HS-5 (cell line): Measurements from ENCODE around the gene TRAF3IP1.
"Not testable (repeated sequence)": the region's sequence is repeated elsewhere in the genome, so short reads cannot be mapped to it uniquely, and the experiment has no call there.

Experiments used
- DNase-seq: peaks from one replicate; pipeline ENCODE4 v3.0.0-alpha.2; 2012; ENCODE audit warnings: low read depth

TRAF3IP1 gene

DNA sequence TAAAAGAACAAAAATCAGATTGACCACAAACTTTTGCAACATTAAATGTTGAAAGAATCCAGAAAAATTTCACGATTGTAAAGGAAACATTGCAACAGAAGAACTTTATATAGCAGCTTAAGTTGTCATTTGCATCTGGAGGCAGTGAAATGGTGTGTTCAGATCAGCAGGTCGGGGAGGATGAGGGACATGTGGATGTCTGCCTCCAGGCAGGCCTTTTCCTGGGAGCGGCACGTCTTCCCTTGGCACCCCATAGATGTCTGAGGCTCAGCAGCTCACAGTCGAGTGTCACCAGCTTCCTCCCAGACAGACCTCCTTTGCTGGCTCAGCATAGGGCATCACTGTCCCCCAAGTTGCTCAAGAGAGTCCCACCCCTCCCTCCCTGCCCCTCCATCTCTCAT lies 62.1 kb downstream of the TRAF3IP1 start:
- DNase-seq = no peak

DNA sequence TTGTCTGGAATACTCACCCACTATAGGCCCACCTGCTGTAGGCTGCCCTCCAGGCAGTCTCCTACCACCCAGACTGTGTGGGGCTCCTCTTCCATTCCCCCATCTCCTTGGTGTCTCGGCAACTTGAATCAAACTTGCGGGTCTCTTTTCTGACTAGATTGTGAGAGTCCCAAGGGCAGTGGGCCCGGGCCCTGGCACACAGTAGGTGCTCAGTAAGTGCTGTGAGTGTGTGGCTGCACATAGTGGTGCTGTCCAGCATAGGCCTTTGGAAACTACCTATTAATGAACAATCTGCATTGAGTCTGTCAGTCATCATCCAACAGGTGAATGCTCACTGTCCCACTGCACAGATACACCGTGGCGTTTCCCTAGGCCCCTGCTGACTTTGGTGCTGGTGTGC lies 62.8 kb downstream of the TRAF3IP1 start:
- no peak for DNase-seq

DNA sequence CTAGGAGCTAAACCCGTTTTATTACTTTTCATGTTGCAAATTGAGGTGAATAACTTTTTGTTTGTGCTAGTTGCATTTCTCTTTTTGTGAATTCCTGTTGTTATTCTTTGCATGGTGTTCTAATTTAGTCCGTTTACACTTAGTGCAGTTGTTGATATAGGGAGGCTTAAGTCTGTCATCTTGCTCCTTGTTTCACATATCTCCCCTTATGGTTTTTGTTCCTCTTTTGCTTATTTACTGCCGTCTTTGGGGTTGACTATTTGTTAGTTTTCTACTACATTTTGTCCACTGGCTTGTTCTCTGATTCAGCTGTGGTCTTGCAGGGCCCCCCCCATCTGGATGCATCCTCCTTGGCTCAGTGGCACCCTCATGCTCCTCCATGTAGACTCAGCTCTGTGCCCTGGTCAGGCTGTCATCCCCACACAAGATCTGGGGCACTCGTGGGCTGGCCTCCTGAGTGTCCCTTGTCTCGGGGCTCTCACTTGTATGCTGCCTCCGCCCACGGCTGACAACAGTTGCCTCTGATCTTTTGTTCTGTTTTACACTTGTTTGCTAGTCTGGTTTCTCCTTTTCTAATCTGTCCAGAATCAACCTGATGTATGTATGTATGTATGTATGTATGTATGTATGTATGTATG lies 63.5 kb downstream of the TRAF3IP1 start:
- no peak for DNase-seq

DNA sequence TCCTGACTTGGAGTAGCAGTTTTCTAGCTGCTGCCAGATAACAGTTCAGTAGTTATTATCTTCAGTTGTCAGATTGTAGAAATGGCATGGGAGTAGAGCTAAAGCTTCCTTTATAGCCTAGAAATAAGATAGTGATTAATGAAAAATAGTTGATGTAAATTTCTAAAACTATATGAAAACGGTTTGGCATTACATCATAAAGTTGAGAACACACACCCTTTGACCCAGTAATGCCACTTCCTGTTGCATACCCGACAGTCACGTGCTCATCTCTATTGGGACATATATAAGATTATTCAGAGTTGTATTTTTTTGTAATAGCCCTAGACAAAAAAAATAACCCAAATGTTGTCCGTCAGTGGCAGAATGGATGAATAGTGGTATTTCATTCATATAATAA lies 67.0 kb downstream of the TRAF3IP1 start:
- no peak for DNase-seq

DNA sequence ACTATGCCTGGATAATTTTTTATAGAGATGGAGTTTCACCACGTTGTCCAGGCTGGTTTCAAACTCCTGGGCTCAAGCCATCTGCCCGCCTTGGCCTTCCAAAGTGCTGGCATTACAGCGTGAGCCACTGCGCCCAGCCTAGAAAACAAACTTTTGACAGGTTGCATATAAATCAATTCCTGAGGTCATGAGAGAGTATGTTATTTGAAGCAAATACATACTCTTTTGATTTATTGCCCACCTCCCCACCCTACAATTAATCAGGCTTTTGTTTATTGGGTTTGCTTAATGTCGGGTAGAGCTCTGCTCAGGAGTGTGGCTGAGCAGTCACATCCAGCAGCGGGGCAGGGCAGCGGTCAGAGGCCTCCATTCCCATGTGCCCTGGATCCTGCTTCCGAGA lies 68.5 kb downstream of the TRAF3IP1 start:
- no peak for DNase-seq

DNA sequence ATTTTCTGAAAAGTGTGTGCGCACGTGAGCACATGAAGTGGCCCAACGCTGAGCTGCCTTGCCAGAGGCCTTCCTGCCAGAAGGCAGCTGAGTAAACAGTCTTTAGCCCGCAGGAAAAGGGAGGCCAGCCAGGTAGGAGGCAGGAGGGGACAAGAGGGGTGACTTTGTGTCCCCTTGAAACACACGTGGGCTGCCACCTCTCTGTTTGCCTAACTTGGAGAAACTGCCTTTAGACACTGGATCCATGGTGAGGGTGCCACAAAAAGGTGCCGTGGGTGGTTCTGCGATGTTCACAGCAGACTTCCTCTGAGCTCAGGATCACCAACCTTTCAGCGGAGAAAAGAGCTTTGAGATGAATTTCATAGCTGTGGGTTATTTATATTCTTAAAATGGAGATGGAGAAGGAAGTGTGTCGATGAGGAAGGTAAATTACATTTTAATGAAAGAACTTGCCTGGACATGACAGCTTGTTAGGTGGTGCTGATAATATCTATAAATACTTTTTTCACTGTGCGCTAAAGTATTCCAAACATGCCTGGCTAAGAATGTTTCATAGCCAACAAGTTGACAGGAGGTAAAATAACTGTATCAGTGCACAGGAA lies 69.8 kb downstream of the TRAF3IP1 start:
- DNase-seq = no peak

DNA sequence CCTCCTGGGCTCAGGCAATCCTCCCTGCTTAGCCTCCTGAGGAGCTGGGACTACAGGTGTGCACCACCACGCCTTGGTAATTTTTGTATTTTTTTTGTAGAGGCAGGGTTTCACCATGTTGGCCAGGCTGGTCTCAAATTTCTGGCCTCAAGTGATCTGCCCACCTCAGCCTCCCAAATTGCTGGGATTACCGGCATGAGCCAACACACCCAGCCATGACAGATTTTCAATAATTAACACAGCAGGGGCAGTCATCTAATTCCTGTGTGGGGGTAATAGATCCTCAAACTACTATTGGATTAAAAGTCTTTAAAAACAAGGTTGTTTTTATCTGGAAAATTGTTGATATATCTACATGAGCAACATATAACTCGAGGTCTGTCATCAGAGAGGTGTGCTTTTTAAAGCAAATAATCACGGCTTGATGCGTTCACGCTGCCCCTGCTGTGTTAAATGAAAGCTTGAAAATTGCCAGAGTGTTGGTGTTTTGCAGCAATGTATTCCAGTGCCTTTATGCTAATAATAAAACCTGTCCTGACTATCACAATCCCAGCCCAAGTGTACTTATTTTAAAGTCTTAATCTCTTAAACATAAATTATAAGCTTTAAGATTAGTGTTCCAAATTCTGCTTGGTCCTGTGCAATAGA lies 70.8 kb downstream of the TRAF3IP1 start:
- no peak for DNase-seq

DNA sequence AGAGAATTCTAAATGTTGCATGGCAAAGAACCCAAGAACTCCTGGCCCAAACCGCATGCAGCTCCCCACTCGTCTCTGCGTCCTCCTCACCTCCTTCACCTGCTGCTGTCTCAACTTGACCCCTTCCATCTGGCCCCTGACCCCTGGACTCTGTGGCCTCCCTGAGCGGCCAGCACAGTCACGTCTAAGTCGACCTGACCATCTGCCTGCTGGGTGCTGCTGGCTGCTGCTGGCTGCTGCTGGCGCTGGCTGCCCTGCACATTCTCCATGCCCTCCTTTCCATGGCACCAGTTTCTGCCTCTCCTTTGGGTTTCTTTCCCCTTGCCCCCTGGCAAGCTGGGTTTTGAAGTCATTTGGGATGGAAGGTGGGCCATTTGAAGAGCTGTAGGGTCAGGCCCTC lies 76.3 kb downstream of the TRAF3IP1 start:
- DNase-seq = no peak

DNA sequence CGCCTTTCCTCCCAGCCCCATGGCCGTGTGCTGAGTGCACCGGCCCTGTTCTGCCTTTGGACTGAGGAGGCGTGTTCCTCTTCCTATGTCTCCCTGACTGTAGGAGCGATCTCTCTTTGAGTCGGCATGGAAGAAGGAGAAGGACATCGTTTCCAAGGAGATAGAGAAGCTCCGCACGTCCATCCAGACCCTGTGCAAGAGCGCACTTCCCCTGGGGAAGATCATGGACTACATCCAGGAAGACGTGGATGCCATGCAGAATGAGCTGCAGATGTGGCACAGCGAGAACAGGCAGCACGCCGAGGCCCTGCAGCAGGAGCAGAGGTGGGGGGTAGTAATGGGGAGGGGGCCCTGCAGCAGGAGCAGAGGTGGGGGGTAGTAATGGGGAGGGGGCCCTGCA lies 77.0 kb downstream of the TRAF3IP1 start:
- no peak for DNase-seq

DNA sequence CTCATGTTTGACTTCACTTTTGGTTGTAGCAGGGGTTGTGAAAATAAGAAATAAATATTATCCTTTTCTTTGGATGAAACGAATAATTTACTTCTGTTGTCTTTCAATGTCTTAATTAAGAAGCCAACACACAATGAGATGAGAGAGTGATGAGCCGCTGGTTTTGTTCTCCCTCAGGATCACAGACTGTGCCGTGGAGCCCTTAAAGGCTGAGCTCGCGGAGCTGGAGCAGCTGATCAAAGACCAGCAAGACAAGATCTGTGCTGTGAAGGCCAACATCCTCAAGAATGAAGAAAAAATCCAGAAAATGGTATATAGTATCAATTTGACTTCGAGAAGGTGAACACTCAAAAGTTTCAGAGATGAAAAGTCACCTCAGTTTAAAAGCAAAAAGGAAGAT lies 78.3 kb downstream of the TRAF3IP1 start:
- no peak for DNase-seq

DNA sequence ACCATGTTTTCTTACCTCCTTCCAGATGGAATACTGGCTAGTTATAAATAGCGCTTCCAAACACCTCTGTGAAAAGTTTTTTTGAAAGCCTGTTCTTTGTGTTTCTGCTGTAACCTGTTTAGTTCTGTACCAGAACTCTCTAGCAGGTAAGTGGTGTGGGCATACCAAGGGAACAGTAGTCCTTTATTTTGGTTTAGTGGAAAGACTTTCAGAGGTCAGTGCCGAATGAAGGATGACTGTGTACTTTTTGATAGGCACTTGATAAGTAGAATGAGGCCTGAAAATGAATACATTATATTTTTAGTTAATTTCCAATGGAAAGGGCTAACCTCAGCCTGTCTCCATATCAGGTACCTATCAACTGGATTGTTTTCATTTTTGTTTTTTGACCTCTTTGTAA lies 78.8 kb downstream of the TRAF3IP1 start:
- DNase-seq = no peak

DNA sequence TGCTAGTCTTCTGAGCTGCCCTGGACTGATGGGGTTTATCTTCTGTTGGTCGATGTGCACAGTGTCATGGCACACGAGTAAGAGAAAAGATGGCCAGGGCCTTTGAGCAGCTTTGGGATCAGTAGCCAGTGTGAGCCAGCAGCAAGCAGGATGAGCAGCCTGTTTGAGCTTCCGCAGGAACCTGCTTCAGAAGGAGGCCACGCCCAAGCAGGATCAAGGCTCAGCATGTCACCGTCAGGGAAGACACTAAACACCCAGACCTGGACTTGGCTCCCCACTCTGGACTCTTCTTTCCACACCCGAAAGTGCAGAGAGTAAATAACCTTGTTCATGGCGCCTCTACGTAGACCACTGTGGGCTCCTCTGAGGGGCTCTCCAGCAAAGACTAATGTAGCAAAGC lies 81.2 kb downstream of the TRAF3IP1 start:
- DNase-seq = no peak

DNA sequence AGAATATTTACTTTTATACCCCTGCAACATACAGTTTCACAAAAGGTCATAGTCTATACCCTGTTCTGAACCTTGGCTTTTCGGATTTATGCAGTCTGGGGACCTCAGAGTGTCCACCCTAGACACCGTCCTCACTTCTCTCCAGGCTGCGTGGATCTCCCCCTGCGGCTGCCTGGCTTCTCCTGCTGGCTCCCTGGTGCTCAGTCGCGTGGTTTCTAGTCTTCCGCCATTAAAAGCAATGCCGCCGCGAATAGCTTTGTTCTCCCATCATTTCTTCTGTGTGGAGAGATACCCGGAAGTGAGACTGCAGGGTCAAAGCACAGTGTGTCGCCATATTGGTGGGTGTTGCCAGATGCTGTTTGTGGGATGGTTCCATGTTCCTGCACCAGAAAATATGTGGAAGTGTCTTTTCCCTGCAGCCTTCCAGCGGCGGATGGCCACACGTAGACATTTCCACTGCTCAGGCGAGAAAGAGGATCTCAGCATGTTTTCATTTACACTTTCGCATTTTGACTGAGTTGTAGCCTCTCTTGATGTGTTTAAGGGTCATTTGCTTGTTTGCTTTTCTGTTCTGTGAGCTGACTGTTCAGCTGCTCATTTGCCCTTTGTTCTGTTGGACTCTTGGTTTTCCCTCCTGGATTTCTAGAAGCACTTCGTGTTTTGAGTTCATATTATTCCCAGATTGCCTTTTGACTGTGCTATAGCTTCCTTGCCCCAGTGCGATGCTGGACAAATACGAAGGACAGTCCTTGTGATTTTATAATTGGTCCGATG lies 83.5 kb downstream of the TRAF3IP1 start:
- DNase-seq = no peak

DNA sequence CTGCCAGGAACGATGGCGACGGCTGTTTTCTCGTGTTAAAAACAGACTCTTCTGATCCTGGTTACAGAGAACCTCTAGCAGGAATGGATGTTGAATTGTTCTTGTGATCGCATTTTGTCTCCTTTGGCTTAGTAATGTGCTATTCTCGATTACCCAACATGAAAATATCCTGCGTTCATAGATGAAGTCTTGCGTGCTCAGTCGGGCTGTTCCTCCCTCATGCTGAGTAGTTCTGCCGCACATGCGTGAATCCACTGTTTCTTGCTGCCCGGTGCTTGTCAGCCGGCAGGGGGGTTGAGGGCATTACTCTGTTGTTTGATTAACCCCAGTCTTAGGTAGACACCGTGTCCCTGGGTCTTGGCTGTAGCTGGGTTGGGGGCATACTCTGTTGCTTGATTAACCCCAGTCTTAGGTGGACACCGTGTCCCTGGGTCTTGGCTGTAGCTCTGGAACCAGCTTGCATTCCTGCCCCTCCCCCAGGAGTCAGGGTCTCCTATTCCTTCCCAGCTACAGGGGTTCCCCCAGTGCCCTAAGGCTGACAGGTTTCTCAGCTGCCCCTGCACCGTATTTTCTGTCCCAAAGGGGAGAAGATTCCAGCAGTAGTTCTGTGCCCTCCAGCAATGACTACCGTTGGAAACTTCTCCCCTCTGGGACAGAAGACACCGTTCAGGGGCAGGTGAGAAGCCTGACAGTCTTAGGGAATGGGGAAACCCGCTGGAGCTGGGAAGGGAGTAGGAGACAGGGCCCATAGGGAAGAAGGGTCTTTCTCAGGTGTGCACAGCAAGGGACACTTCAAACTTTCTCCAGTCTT lies 84.3 kb downstream of the TRAF3IP1 start:
- DNase-seq = no peak

DNA sequence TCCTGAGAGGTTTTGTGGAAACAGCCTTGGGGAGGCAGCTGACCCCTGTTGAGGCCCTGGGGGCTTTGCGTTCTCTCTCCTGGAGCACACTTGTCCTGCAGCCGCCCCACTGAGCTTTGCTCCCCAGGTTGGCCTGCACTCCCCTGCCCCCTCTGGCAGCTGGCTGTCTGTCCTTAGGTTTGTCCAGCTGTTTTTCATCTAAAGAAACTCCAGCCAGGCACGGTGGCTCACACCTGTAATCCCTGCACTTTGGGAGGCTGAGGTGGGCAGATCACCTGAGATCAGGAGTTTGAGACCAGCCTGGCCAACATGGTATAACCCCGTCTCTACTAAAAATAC lies 84.9 kb downstream of the TRAF3IP1 start:
- not testable (repeated sequence) for DNase-seq

DNA sequence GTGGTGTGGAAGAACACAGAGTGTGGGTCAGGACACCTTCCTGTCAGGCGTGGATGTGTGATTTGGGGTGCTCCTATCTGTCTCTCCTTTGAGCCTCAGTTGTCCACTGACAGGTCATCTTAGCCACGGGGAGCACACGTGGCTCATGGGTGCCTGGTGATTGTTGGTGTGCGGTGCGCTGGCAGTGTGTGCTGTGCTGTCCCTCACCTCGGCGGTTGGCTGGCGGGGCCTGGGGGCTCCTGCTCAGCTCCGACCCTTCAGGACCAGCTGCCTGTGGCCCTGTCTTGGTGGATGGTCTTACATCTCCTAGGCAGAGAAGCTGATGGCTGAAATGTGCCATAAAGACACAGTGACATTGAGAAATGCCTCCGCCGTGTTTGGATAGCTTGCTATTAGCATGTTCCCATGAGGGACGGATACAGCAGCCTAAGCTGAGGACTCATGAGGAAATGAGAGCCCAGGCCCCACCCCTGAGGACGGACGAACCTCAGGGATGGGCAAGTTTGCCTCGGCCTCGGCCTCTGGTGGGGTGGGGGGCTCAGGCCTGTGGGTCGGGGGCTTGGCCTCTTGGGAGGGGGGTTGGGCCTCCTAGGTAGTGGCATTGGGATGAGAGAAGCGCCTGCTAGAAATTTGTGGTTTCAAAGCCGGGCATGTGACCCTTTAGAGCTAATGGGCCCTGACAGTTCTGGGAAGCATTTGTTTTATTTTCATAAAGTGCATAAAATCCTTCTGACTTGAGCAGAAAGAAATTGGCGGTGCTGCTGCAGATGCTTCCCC lies 86.1 kb downstream of the TRAF3IP1 start:
- no peak for DNase-seq

DNA sequence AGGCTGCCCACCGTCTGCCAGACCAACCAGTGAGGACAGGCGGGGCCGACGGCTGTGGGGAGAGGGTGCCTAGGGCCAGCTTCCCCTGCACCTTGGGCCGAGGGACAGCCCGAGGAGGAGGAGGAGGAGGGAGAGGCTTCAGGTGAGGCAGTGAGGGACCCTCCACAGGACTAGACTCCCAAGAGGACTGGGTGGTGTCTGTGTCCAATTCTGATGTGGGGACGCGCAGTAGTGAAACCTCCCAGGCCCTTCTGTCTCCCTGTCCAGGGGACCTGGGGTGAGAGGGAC lies 86.6 kb downstream of the TRAF3IP1 start:
- no peak for DNase-seq

DNA sequence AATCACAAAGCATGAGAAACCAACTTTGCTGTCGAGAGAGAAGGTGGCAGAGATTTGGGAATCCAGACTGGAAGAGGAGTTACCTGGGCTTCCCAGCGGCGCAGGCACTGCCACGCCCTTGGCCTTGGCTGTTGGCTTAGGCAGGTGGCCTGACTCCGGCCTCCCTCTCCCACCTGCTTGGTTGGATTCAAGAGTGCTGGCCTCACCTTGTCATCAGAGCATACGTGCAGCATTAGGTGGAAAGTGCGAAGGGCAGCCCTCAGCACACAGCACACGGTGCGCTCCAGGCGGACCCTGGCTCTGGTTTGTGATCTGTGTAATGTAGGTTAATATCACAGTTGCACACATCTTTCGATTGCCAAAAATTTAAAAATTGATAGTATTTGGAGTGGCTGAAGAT lies 87.2 kb downstream of the TRAF3IP1 start:
- DNase-seq = no peak

DNA sequence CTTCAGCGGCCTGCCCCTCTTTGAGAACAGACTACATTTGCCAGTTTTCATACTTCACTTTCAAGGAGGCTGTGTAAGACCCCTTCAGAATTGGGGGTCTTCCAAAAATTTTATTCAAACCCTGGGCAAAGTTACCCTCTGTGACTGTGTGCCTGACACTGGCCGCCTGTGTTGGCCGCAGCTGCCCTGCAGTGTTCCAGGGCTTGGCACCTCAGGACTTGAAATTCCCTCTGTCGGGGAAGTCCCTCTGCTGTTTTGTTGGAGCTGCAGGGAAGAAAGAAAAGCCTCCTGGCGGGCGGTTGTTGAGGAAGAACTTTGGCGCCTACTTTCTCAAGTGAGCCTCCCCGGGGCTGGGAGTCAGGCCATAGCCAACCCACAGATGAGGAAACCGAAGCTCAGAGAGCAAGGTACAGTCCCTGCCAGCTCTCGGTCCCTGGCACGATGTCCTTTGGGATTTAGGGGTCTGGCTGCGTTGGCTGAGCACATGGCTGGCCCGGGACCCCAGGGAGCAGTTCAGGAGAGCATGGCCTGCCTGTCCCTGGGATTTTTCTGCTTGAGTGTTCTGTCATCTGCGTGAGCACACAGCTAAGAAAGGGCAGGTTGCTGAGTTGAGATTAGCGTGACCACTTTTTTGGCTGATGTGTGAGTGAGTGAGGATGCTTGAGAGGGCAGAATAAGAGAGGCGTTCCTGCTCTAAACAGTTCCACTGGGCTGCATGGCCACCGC lies 88.5 kb downstream of the TRAF3IP1 start:
- no peak for DNase-seq

DNA sequence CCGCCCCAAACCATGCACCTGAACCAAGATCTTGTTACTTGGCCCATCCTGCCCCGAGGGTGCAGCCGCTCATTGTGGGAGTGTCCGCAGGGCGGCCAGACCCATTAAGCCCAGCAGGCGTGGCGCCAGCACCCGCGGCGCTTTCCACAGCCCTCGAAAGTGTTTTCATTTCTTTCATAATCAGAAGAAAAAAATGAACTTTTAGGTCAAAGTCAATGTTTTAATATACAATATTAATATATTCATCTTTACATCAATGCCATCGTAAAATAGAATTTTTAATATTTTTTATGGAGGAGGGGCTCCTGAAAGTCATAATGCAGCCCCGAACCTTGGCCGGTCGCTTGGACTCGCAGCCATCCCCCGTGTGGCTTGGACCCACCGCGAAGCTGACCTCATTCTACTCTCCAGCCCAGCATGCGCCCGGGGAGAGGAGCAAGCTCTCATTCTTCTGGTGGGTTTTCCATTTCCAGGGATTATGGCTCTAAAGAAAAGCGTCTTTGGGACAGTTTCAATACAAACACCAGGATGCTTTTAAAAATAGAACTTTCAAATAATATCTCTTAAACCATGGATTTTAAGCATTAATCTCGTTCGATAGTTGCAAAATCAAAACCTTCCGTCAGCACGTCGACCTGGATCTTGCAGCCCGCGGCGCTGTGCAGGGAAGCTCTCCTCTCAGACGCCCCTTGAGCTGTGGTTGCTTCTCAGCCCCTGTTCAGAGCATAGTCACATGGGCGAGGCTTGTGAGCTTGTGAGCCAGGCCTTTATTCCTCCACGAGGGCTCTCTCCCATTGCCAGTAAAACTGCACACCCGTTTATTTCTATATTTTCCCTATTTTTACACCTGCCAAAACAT lies 89.3 kb downstream of the TRAF3IP1 start:
- DNase-seq = no peak
